ENCODE data around the gene MRPL27.

DNA sequence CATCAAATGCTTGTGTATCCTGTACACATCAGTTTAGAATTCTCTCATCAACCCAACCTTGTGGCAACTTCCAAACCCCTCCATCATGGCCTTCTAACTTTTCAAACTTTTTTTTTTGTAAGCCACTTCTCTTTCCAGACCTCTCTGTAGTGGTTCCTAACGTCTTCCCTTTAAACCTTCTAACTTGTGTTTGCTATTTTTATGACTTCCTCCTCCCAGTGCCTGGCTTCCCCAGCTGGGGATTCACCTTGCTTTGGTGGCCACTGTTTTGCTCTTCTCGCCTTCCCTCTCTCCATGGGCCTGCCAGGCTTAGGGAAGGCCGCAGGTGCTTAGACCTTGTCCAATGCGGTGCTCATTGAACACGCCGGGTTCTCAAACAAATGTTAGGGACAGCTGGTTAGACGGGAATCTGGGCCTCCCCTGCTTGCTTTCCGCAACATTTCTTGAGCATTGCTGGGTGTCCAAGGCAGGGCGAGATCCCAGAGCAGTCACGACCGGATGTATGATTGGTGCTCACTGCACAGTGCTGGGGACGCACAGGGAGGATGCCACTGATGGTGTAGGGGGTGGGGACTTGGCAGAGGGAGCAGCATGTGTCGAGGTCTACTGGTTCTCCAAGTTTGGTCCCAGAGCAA lies 28.1 kb downstream of the MRPL27 start:
- no peak for TF ChIP-seq GATA2 (IDR thresholded peaks at IDR 0.05; ENCODE audit: low read depth, low read length)
- TF ChIP-seq GATA3 (IDR thresholded peaks at IDR 0.05; ENCODE audit: low read depth, low read length): no peak
